ENCODE results near the gene STK10. TPM values are rescaled to one million over a fixed set of nuclear protein-coding genes. Genes with fewer than 3 reads are reported as not detected.

The STK10 gene
- total and polyA plus RNA-seq, 4 donors, result 17.2 to 65.4 (median 43.6) TPM

GRCh38 chr5:172234031-172234430 lies 46.0 kb upstream of the STK10 start:
- TF ChIP-seq CTCF (IDR thresholded peaks at IDR 0.05; ENCODE audit: control extremely low read depth, extremely low read depth), result no peak
- no peaks in the 10 kb centered on the region for H3K27me3 ChIP-seq (ENCODE audit: control insufficient read depth in 3 of 3, insufficient read depth in 3 of 3, low read length in 2 of 3)
- H3K4me1 ChIP-seq (ENCODE audit: control insufficient read depth in 5 of 5, insufficient read depth in 5 of 5, low read length in 5 of 5), result peaks cover 0 to 20% (median 7%) of the 10 kb centered on the region in 5 donors
- 97 to 98% methylated on average over 4 of the region's 4 CpGs for WGBS, 2 donors
- ATAC-seq (ENCODE audit: insufficient read depth, low FRiP score) (no peak), DNase-seq (no peak)
- H3K27ac ChIP-seq (ENCODE audit: low read depth in 1 of 2, low read length in 1 of 2), result no peak overlapping the region
- H3K36me3 ChIP-seq (ENCODE audit: control insufficient read depth in 4 of 4, insufficient read depth in 4 of 4, low read length in 4 of 4), result peaks cover 6 to 28% (median 9%) of the 10 kb centered on the region in 4 donors
- no peak overlapping the region for H3K9ac ChIP-seq (ENCODE audit: insufficient read depth in 1 of 2, low read length in 2 of 2)
- H3K4me3 ChIP-seq, result no peak overlapping the region
- no peaks in the 10 kb centered on the region for H3K9me3 ChIP-seq (ENCODE audit: control insufficient read depth in 4 of 4, insufficient read depth in 3 of 4, low read length in 3 of 4)

GRCh38 chr5:172229904-172230303 lies 41.9 kb upstream of the STK10 start:
- H3K4me1 ChIP-seq (ENCODE audit: control insufficient read depth in 5 of 5, insufficient read depth in 5 of 5, low read length in 5 of 5), result peaks cover 0 to 3% (median 0%) of the 10 kb centered on the region in 5 donors
- WGBS, 2 donors, result 94 to 96% methylated on average over 1 of the region's 1 CpG
- no peaks in the 10 kb centered on the region for H3K9me3 ChIP-seq (ENCODE audit: control insufficient read depth in 4 of 4, insufficient read depth in 3 of 4, low read length in 3 of 4)
- DNase-seq (no peak), ATAC-seq (ENCODE audit: insufficient read depth, low FRiP score) (no peak)
- no peak overlapping the region for H3K9ac ChIP-seq (ENCODE audit: insufficient read depth in 1 of 2, low read length in 2 of 2)
- no peak overlapping the region for H3K4me3 ChIP-seq
- no peak for TF ChIP-seq CTCF (IDR thresholded peaks at IDR 0.05; ENCODE audit: control extremely low read depth, extremely low read depth)
- H3K27me3 ChIP-seq (ENCODE audit: control insufficient read depth in 3 of 3, insufficient read depth in 3 of 3, low read length in 2 of 3), result no peaks in the 10 kb centered on the region
- no peak overlapping the region for H3K27ac ChIP-seq (ENCODE audit: low read depth in 1 of 2, low read length in 1 of 2)
- peaks cover 6 to 41% (median 14%) of the 10 kb centered on the region in 4 donors for H3K36me3 ChIP-seq (ENCODE audit: control insufficient read depth in 4 of 4, insufficient read depth in 4 of 4, low read length in 4 of 4)

GRCh38 chr5:172224996-172225395 lies 37.0 kb upstream of the STK10 start:
- DNase-seq, result no peak
- TF ChIP-seq CTCF (IDR thresholded peaks at IDR 0.05; ENCODE audit: control extremely low read depth, extremely low read depth), result no peak
- WGBS, 2 donors, result 96 to 98% methylated on average over 1 of the region's 1 CpG
- peaks cover 0 to 37% (median 15%) of the 10 kb centered on the region in 4 donors for H3K36me3 ChIP-seq (ENCODE audit: control insufficient read depth in 4 of 4, insufficient read depth in 4 of 4, low read length in 4 of 4)
- H3K4me3 ChIP-seq, result no peak overlapping the region
- no peak for ATAC-seq (ENCODE audit: insufficient read depth, low FRiP score)
- no peaks in the 10 kb centered on the region for H3K4me1 ChIP-seq (ENCODE audit: control insufficient read depth in 5 of 5, insufficient read depth in 5 of 5, low read length in 5 of 5)
- H3K9me3 ChIP-seq (ENCODE audit: control insufficient read depth in 4 of 4, insufficient read depth in 3 of 4, low read length in 3 of 4), result peaks cover 0 to 2% (median 0%) of the 10 kb centered on the region in 4 donors
- no peak overlapping the region for H3K27ac ChIP-seq (ENCODE audit: low read depth in 1 of 2, low read length in 1 of 2)
- no peak overlapping the region for H3K9ac ChIP-seq (ENCODE audit: insufficient read depth in 1 of 2, low read length in 2 of 2)
- H3K27me3 ChIP-seq (ENCODE audit: control insufficient read depth in 3 of 3, insufficient read depth in 3 of 3, low read length in 2 of 3), result no peaks in the 10 kb centered on the region
